CD8-positive, alpha-beta memory T cell (primary cell): ENCODE results near the gene PACS2. TPM values are rescaled to one million over a fixed set of nuclear protein-coding genes. Genes with fewer than 3 reads are reported as not detected.
A peak's percentile ranks its signal among the peaks of the same experiment; 100 is the strongest.

Source experiments
- CTCF ChIA-PET: fragments of 350-600 bp; sonication (Branson Sonifier 250); formaldehyde crosslinking; loops from one replicate; lab custom pipeline; 2021; ENCODE audit warnings: antibody characterized with exemption; lab: Charles Lee
- POLR2A ChIA-PET: fragments of 350-600 bp; sonication (Branson Sonifier 250); formaldehyde crosslinking; loops from one replicate; lab custom pipeline; 2021; ENCODE audit warnings: antibody characterized with exemption; lab: Charles Lee
- DNase-seq, 5 donors: peaks; one replicate each; pipeline versions ENCODE4 v3.0.0 to v3.0.0-alpha.2; 2020 to 2022; ENCODE audit warnings: mixed read lengths in 1 of 5
- H3K27ac ChIP-seq: one replicate; pipeline ENCODE4 v1.7.0; 2013; ENCODE audit warnings: low read depth, mild to moderate bottlenecking, low read length, moderate library complexity
- H3K27me3 ChIP-seq: 2 replicates; pipeline ENCODE4 v1.7.0; 2013; ENCODE audit warnings: low read length, mild to moderate bottlenecking; ENCODE audit not compliant: insufficient read depth, poor library complexity, severe bottlenecking
- H3K36me3 ChIP-seq: 2 replicates; pipeline ENCODE4 v1.7.0; 2013; ENCODE audit warnings: mild to moderate bottlenecking, low read length, moderate library complexity; ENCODE audit not compliant: insufficient read depth
- H3K4me1 ChIP-seq: 2 replicates; pipeline ENCODE4 v1.7.0; 2013; ENCODE audit warnings: mild to moderate bottlenecking, low read length, moderate library complexity; ENCODE audit not compliant: insufficient read depth
- H3K4me3 ChIP-seq: 2 replicates; pipeline ENCODE4 v1.7.0; 2013; ENCODE audit warnings: mild to moderate bottlenecking, low read length
- H3K9me3 ChIP-seq: 2 replicates; pipeline ENCODE4 v1.7.0; 2013; ENCODE audit warnings: mild to moderate bottlenecking, low read length
- H3K27ac Mint-ChIP-seq, 8 donors: one replicate each; pipeline ENCODE4 v1.8.0; 2020 to 2021; ENCODE audit warnings: mixed read lengths in 8 of 8, mild to moderate bottlenecking in 6 of 8, inconsistent platforms in 3 of 8, moderate library complexity in 3 of 8
- H3K27me3 Mint-ChIP-seq, 2 donors: one replicate each; pipeline ENCODE4 v1.8.0; 2020 to 2021; ENCODE audit warnings: mixed read lengths in 2 of 2, mild to moderate bottlenecking in 1 of 2, moderate library complexity in 1 of 2
- H3K36me3 Mint-ChIP-seq, 3 donors: one replicate each; pipeline ENCODE4 v1.8.0; 2020 to 2021; ENCODE audit warnings: mixed read lengths in 3 of 3, inconsistent platforms in 1 of 3, mild to moderate bottlenecking in 1 of 3
- H3K4me1 Mint-ChIP-seq, 3 donors: one replicate each; pipeline ENCODE4 v1.8.0; 2020 to 2021; ENCODE audit warnings: mixed read lengths in 3 of 3, inconsistent platforms in 1 of 3, mild to moderate bottlenecking in 1 of 3
- H3K4me3 Mint-ChIP-seq, 7 donors: one replicate each; pipeline ENCODE4 v1.8.0; 2020 to 2021; ENCODE audit warnings: mixed read lengths in 7 of 7, mild to moderate bottlenecking in 6 of 7, moderate library complexity in 4 of 7, inconsistent platforms in 2 of 7
- H3K9me3 Mint-ChIP-seq, 5 donors: one replicate each; pipeline ENCODE4 v1.8.0; 2020 to 2022; ENCODE audit warnings: mixed read lengths in 5 of 5, mild to moderate bottlenecking in 3 of 5, moderate library complexity in 2 of 5, inconsistent platforms in 1 of 5
- polyA plus RNA-seq: library from polyadenylated mRNA; unstranded; fragments of 300-500 nt; fragmentation: Illumina TruSeq; gene quantifications from one replicate; pipeline ENCODE4 v1.2.3, GENCODE V29; 2021
- total RNA-seq, 2 experiments: library from RNA; stranded (reverse); gene quantifications; one replicate each; pipeline ENCODE4 v1.2.3, GENCODE V29; 2021

The PACS2 gene
- total and polyA plus RNA-seq, 3 experiments from 2014 or later, result 6.5 to 32.9 (median 31.0) TPM

- CTCF ChIA-PET, result interaction anchor here (0.9 to 1.3 kb wide), 2 partner anchors 18 to 101 kb away, joined by 3 to 4 read pairs; no protein-coding TSS in a partner anchor
- H3K4me1 ChIP-seq, result no peaks in the 10 kb centered on the region
- POLR2A ChIA-PET, result no interaction called here
Measured at GRCh38 chr14:105388976-105389375, 74.4 kb downstream of the PACS2 start.

DNA sequence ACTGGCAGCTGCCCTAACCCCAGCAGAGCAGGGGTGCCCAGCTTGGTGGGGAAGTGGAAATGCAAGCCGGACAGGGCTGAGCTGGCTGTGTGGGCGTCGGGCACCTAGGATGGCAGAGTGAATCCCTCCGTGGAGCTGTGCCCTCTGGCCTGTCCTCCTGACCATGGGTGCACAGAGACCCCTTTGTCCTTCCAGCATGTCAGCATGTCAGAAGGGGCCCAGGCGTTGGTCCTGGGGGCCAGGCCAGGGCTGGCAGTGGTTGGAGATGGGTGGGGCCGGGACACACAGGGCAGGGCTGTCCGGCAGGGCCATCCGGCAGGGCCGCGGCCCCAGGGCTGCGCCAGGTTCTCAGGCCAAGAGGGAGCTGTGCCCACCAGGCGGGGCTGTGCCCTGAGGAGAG, 75.0 kb downstream of the PACS2 start:
- H3K36me3 ChIP-seq, result no peaks in the 10 kb centered on the region
- Mint-ChIP-seq H3K9me3 (no peaks in the 10 kb centered on the region), H3K36me3 (peaks cover 0 to under 1% (median 0%) of the 10 kb centered on the region in 3 donors), H3K4me3 (no peak overlapping the region), H3K4me1 (no peaks in the 10 kb centered on the region), H3K27me3 (no peaks in the 10 kb centered on the region), H3K27ac (no peak overlapping the region)
- H3K27ac ChIP-seq, result no peak overlapping the region
- no peaks in the 10 kb centered on the region for H3K9me3 ChIP-seq
- peak in 1 of 5 donors; percentile 26 for DNase-seq
- no peaks in the 10 kb centered on the region for H3K27me3 ChIP-seq
- POLR2A ChIA-PET, result no interaction called here
- no peak overlapping the region for H3K4me3 ChIP-seq
- no peaks in the 10 kb centered on the region for H3K4me1 ChIP-seq
- CTCF ChIA-PET, result no interaction called here

More at GRCh38 chr14:105388976-105389375, 74.4 kb downstream of the PACS2 start:
- H3K9me3 Mint-ChIP-seq, result no peaks in the 10 kb centered on the region
- DNase-seq, result peak in 1 of 5 donors; percentile 37
- no peak overlapping the region for H3K27ac ChIP-seq
- H3K4me3 Mint-ChIP-seq, result no peak overlapping the region
- H3K27ac Mint-ChIP-seq, result no peak overlapping the region
- no peaks in the 10 kb centered on the region for H3K27me3 ChIP-seq
- no peaks in the 10 kb centered on the region for H3K36me3 ChIP-seq
- no peaks in the 10 kb centered on the region for H3K27me3 Mint-ChIP-seq
- no peaks in the 10 kb centered on the region for H3K4me1 Mint-ChIP-seq
- H3K9me3 ChIP-seq, result no peaks in the 10 kb centered on the region
- H3K4me3 ChIP-seq, result no peak overlapping the region
- peaks cover 0 to 2% (median 0%) of the 10 kb centered on the region in 3 donors for H3K36me3 Mint-ChIP-seq

DNA sequence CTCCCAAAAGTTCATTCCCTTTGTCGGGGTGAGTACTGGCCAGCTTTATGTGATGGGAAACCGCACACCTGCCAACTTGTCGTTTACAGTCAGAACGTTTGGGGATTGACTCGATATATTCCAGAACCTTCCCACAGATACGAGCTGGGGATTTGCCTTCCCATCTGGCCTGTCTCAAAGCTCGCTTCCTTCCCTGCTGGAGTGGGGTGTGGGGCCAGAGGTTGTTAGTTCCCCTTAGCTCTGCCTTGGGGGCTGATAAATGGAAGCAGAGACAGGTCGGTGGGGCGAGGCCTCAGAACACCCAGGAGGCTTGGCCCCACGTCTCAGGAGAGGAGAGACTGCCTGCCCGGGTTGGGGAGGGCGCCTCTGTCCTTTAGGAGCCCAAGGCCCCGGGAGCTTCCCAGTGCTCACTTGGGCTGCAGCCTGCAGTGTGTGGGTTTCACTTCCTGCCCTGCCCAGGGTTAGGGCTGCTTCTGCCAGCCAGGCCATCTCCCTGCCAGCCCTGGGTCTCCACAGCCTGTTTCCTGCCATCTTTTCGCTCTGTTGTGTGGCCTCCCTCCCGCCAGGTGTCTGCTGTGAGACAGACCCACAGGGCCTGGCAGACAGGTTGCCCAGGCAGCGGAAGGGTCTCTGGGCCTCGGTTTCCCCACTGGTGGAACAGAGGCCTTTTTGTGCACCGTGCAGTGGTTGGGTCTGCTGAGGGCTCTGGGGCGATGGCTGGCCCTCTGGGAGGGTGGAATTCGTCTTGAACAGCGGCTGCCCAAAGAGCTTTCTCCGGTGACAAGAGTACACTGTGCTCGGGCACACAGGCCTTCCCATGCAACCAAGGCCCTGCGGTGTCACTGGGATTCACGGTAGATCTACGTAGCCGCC, 75.7 kb downstream of the PACS2 start:
- no peaks in the 10 kb centered on the region for H3K9me3 ChIP-seq
- H3K27ac Mint-ChIP-seq, result no peak overlapping the region
- CTCF ChIA-PET, result interaction anchor here (1.3 kb wide), 1 partner anchor 100 kb away, joined by 4 read pairs; no protein-coding TSS in a partner anchor
- no peaks in the 10 kb centered on the region for H3K27me3 ChIP-seq
- POLR2A ChIA-PET, result no interaction called here
- H3K4me1 ChIP-seq, result no peaks in the 10 kb centered on the region
- H3K4me1 Mint-ChIP-seq, result no peaks in the 10 kb centered on the region
- H3K36me3 Mint-ChIP-seq, result peaks cover 0 to 2% (median 0%) of the 10 kb centered on the region in 3 donors
- no peak overlapping the region for H3K4me3 Mint-ChIP-seq
- no peaks in the 10 kb centered on the region for H3K27me3 Mint-ChIP-seq
- peak in 1 of 5 donors; percentile 36 for DNase-seq
- no peak overlapping the region for H3K4me3 ChIP-seq
- H3K27ac ChIP-seq, result no peak overlapping the region
- no peaks in the 10 kb centered on the region for H3K9me3 Mint-ChIP-seq
- H3K36me3 ChIP-seq, result no peaks in the 10 kb centered on the region

DNA sequence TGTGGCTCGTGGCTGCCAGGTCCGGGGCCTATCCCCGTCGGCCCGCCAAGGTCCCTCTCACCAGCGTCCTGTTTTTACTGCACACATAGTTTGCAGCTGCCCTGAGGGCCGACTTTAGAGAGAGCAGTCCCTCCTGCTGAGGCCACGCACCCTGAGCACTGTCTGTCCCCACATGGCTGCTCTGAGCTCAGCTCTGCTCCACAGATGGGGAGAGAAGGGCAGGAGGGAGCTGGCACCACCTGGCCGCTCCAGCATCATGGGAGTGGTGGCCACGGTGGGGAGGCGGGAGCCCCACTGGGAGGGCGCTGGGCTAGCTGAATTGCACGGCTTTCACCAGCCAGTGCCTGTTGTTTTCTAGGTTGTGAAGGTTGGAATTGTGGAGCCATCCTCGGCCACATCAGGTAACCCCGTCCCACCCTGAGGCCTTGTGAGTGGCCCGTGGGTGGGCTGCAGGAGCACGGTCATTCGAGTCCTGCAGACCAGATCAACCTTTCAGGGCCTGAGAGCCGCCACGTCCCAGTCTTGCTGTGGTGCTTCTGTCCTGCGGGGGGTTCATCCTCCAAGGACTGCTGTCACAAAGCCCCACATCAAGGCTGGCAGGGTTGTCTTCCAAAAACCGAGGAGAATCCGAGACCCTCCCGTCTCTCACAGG, 76.4 kb downstream of the PACS2 start:
- no peaks in the 10 kb centered on the region for H3K4me1 Mint-ChIP-seq
- Histone ChIP-seq H3K36me3 (no peaks in the 10 kb centered on the region), H3K4me3 (no peak overlapping the region), H3K9me3 (no peaks in the 10 kb centered on the region), H3K4me1 (no peaks in the 10 kb centered on the region), H3K27me3 (no peaks in the 10 kb centered on the region), H3K27ac (no peak overlapping the region)
- peaks cover 0 to 2% (median 0%) of the 10 kb centered on the region in 3 donors for H3K36me3 Mint-ChIP-seq
- H3K27me3 Mint-ChIP-seq, result no peaks in the 10 kb centered on the region
- ChIA-PET POLR2A (no interaction called here), CTCF (interaction anchor here (1.3 kb wide), 1 partner anchor 99 kb away, joined by 4 read pairs; no protein-coding TSS in a partner anchor)
- peak in 1 of 5 donors; percentile 29 for DNase-seq
- H3K27ac Mint-ChIP-seq, result no peak overlapping the region
- no peak overlapping the region for H3K4me3 Mint-ChIP-seq
- H3K9me3 Mint-ChIP-seq, result no peaks in the 10 kb centered on the region

DNA sequence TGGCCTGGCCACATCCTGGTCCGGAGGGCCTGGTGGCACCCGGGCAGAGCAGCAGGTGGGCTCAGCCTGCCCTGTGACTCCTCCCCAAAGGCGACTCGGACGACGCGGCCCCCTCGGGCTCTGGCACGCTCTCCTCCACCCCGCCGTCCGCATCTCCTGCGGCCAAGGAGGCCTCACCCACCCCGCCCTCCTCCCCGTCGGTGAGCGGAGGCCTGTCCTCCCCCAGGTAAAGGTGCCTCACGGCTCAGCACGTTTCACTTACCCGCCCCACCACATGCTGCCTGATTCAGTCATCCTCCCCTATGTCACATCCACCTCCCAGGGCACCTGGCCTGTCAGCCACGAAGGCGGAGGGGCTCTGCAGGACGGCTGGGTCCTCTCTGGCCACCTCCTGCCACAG, 77.0 kb downstream of the PACS2 start:
- no peaks in the 10 kb centered on the region for H3K9me3 ChIP-seq
- DNase-seq, result peak in 1 of 5 donors; percentile 39
- Mint-ChIP-seq H3K27ac (no peak overlapping the region), H3K27me3 (no peaks in the 10 kb centered on the region), H3K9me3 (no peaks in the 10 kb centered on the region), H3K36me3 (peaks cover 0 to 2% (median 0%) of the 10 kb centered on the region in 3 donors), H3K4me1 (no peaks in the 10 kb centered on the region), H3K4me3 (no peak overlapping the region)
- no peak overlapping the region for H3K4me3 ChIP-seq
- H3K27me3 ChIP-seq, result no peaks in the 10 kb centered on the region
- ChIA-PET POLR2A (no interaction called here), CTCF (no interaction called here)
- H3K4me1 ChIP-seq, result no peaks in the 10 kb centered on the region
- no peaks in the 10 kb centered on the region for H3K36me3 ChIP-seq
- H3K27ac ChIP-seq, result no peak overlapping the region

GRCh38 chr14:105392131-105393090, 77.9 kb downstream of the PACS2 start:
- peaks cover 0 to under 1% (median 0%) of the 10 kb centered on the region in 3 donors for H3K4me1 Mint-ChIP-seq
- Histone ChIP-seq H3K9me3 (no peaks in the 10 kb centered on the region), H3K27me3 (no peaks in the 10 kb centered on the region), H3K36me3 (no peaks in the 10 kb centered on the region), H3K4me1 (peaks cover under 1% of the 10 kb centered on the region), H3K4me3 (no peak overlapping the region), H3K27ac (no peak overlapping the region)
- DNase-seq, result peak in 1 of 5 donors; percentile 39
- H3K27me3 Mint-ChIP-seq, result no peaks in the 10 kb centered on the region
- ChIA-PET POLR2A (no interaction called here), CTCF (no interaction called here)
- no peaks in the 10 kb centered on the region for H3K9me3 Mint-ChIP-seq
- H3K36me3 Mint-ChIP-seq, result peaks cover 0 to 2% (median 0%) of the 10 kb centered on the region in 3 donors
- H3K4me3 Mint-ChIP-seq, result no peak overlapping the region
- H3K27ac Mint-ChIP-seq, result no peak overlapping the region

DNA sequence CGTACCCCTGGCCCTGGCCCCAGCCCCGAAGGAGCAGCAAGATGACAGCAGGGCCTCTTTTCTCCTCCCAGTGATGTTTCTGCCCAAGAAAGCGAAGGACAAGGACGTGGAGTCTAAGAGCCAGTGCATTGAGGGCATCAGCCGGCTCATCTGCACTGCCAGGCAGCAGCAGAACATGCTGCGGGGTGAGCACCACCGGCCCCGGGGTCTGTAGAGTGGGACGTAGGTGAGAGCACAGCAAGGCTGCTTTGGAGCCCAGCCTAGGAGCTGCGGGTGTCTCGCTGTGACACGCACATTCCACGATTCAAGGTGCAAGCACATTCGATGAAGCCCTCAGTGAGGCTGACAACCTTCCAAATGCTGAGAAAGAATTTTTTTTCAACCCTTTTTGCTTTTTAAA, 78.6 kb downstream of the PACS2 start:
- peak overlapping the region in 1 of 8 donors; percentile 17 for H3K27ac Mint-ChIP-seq
- no peak for DNase-seq
- no peaks in the 10 kb centered on the region for H3K27me3 ChIP-seq
- H3K9me3 ChIP-seq, result no peaks in the 10 kb centered on the region
- no peak overlapping the region for H3K4me3 Mint-ChIP-seq
- ChIA-PET POLR2A (no interaction called here), CTCF (no interaction called here)
- H3K4me1 Mint-ChIP-seq, result peaks cover 0 to 6% (median 2%) of the 10 kb centered on the region in 3 donors
- peaks cover 0 to 2% (median 0%) of the 10 kb centered on the region in 3 donors for H3K36me3 Mint-ChIP-seq
- H3K27ac ChIP-seq, result no peak overlapping the region
- H3K36me3 ChIP-seq, result no peaks in the 10 kb centered on the region
- H3K4me1 ChIP-seq, result peaks cover 7% of the 10 kb centered on the region
- no peaks in the 10 kb centered on the region for H3K9me3 Mint-ChIP-seq
- no peak overlapping the region for H3K4me3 ChIP-seq
- H3K27me3 Mint-ChIP-seq, result no peaks in the 10 kb centered on the region
